Hindlimb muscle (tissue), 1 donor: ENCODE results near the gene TCERG1L. TPM values are rescaled to one million over a fixed set of nuclear protein-coding genes. Genes with fewer than 3 reads are reported as not detected.
"Not testable (repeated sequence)": the region's sequence is repeated elsewhere in the genome, so short reads cannot be mapped to it uniquely, and the experiment has no call there.

ENCODE experiments used
- DNase-seq: peaks from one replicate; pipeline ENCODE4 v3.0.0-alpha.2; 2013
- polyA plus RNA-seq: library from polyadenylated mRNA; unstranded; fragments of 120-200 nt; gene quantifications from one replicate; pipeline ENCODE4 v1.2.1, GENCODE V29; 2013; ENCODE audit not compliant: insufficient read length

Gene TCERG1L
- polyA plus RNA-seq, 1 donor: 0.36 TPM

DNA sequence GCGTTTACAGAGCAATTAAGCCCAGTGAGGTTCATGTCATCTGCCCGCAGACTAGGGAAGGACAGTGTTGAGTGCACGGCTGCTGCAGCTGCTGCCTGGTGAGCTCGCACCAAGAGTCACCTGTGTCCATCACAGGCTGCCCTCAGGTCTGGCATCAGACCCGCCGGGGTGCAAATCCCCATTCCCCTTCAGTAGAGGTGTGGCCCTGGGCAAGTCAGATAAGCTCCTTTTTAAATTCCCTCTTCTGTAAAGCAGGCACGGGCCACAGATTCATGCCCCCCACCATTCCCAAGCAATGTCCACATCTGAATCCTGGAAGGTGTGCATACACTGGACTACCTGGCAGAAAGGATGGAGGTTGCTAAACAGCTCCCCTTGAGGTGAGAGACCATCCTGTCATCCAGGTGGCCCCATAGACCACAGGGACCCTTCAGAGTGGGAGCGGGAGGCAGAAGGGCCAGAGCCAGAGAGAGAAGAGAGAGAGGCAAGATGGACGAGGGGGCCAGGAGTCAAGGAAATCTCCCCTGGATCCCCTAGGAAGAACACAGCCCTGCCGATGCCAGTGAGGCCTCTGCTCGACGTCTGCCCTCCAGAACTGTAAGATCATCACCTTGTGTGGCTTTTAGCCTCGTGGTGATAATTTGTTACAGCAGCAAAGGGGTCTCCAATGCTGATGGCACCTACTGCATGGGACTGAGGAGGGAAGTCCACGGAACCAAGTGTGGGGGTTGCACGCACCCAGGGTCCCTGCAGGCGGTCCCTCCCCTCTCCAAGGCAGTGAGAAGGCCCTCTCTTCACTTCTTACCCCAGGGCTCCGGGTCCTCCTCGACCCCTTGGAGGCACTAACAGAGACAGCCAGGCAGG lies 168.8 kb downstream of the TCERG1L start:
- no peak for DNase-seq

DNA sequence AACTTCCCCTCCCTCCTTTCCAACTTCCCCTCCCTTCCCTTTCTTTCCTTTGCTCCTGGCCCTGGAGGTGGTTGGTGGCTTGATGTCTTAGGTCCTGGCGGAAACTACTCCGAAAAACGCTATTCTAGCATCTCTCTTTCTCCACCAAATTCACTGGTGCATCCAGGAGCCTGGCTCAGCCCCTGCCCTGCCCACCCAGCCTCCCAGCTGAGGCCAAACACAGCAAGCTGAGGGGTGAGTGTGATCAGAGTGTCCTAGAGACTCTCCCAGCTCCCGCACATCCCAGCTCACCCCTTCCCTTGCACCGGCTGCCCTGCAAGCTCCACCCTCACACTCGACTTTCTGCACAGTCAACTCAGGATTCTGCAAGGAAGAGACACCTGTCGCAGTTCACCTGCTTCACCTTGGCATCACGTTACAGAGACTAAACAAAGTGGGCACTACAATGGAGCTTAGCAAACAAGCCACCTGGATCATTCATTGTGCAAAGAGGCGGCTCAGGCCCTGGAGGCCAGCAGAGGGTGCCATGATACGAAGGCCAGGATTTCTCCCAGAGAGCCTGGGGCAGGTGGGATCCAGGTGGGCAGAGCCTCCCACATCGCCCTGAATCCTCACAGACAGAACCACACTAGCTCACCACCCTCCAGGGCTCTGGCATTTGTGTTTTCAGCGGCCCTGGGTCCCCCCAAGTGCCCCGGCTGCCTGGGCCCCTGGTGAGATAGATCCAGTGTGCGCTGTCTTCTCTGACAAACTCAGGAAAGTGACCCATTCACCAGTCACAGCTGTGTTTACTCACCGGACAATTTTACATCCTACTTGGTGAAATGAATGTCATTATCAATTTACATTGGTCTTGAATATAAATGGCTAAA lies 169.6 kb downstream of the TCERG1L start:
- no peak for DNase-seq

DNA sequence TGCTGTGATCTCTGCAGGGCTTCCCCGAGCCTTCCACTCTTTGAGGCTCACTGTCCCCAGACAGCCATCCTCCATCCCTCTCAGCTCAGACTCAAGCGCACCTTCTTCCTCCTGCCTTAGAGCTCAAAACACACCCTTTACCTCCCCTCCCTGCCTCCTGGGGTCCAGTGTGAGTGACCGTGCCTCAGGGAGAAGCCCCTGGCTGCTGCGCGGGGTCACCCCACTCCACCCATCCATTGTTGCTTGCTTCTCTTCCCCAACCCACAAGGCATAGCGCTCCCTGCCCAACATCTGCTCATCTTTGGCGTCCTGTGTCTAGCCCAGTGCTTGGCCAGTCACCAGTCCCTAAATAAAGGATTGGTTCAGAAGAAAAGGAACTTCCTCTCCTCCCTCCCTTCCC lies 170.3 kb downstream of the TCERG1L start:
- no peak for DNase-seq

DNA sequence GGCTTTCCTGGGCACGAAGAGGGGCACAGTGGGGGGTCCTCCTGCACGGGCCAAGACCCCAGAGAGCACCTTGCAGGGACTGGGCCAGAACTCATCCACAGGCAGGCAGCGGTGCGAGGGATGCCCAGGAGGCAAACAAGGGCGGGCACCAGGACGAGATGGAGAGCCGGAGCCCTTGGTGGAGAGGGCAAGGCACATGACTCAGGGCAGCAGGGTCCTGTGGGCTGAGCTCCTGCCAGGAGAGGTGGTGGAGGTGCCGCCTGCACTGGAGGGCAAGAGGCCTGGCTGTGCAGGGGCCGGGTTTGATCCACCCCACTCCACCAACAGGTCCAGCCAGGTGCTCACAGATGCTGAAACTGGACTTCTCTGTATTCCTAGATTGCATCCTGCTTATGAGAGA lies 170.9 kb downstream of the TCERG1L start:
- DNase-seq: no peak

DNA sequence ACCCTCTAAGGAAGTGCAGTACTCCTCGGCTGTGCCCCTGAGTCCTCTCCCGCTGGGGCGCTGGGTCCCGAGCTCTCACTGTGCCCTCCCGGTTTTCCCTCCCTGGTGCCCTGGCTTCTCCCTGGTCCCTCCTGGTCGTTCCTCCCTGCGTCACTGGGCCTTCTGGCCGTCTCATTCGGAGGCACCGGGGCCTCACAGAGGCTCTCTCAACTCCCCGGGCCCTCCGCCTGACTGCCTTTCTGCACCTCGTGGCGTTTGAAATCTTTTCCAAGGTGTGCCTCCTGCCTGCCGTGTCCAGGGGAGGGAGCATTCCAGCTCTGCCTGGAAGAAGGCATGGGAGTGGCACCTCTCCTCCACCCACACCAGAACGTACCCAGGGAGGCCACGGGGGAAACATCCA lies 174.3 kb downstream of the TCERG1L start:
- no peak for DNase-seq

DNA sequence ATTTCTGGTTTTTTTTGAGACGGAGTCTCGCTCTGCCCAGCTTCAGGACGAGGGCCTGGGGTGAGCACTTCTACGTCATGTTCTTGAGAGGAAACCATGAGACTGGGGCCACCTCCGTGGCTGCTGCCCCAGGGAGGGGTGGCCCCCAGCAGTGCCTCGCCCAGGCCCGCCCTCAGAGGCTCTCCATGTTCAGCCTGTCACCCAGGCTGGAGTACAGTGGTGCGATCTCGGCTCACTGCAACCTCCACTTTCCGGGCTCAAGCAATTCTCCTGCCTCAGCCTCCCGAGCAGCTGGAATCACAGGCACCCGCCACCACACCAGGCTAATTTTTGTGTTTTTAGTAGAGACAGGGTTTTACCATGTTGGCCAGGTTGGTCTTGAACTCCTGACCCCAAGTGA lies 175.2 kb downstream of the TCERG1L start:
- not testable (repeated sequence) for DNase-seq

DNA sequence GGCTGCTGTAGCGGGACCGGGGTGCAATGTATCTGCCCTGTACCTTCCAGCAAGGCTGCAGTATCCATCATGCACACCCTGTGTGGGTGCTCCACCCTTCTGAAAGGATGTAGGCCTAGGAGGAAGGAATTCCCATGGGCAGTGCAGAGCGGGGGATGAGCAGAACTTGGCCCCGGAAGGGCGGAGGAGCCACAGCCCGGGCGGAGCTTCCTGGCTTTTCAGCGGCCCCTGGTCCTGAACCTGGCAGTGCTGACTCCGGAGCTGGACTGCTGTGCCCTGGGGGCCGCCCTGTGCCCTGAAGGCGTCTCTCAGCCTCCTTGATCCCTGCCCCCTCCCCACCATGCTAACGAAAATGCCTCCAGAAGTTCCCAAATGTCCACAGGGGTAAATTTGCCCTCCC lies 175.8 kb downstream of the TCERG1L start:
- no peak for DNase-seq

DNA sequence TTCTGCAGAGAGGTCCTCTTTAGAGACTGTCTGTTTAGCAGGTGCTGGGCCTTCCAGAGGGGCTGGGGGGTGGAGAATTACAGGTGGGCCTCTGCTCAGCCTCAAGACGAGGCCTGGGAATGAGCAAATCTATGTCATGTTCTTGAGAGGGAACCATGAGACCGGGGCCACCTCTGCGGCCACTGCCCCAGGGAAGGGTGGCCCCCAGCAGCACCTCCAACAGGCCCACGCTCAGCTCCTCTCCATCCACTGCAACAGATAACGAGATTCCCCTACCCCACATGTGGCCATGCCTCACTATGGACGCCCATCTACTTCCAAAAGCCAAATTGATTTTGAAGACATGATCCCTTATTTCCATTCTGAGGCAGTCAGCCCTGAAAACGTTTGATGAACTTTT lies 176.9 kb downstream of the TCERG1L start:
- no peak for DNase-seq

DNA sequence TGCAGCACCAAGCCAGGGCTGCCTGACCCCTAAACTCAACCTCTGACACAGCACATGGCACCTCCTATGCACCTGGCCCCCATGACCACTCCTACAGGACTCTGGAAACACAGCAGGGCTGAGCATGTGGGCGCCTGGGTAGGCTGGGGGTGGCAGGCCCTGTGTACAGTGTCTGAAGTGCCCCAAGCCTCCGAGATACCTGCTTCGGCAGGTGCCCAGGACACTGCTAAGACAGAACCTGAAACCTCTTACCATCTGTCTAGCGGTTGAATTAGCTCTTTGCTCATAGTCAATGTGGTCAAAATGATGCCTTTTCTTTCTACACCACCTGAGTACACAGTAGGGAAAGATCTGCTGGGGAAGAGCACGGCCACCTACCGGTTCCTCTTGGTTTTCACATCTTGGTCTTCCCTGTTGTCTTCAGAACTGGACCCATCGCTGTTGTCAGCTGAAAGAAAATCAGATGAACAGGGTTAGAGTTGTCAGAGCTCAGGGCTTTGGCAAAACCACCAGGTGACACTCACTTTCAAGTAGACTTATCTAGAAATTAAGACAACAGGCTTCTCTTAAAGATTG lies 177.4 kb downstream of the TCERG1L start:
- no peak for DNase-seq

DNA sequence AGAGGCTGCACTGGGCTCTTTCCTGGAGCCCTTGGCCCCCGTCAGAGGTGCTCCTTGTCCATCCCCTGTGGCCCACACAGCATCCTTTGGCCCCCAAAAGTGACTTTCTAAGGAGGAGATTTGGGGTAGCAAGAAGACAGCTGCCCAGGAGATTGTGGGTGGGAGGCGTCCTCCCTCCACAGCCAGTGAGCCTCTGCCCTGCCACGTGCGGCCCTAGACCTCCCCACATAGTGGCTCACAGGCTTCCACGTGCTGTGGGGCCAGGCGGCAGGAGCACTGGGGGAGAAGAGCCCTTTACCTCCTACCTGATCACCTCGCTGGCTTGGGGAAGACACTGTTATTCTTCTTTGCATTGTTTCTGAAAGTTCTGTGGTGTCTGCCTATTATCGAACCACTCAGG lies 178.8 kb downstream of the TCERG1L start:
- no peak for DNase-seq

DNA sequence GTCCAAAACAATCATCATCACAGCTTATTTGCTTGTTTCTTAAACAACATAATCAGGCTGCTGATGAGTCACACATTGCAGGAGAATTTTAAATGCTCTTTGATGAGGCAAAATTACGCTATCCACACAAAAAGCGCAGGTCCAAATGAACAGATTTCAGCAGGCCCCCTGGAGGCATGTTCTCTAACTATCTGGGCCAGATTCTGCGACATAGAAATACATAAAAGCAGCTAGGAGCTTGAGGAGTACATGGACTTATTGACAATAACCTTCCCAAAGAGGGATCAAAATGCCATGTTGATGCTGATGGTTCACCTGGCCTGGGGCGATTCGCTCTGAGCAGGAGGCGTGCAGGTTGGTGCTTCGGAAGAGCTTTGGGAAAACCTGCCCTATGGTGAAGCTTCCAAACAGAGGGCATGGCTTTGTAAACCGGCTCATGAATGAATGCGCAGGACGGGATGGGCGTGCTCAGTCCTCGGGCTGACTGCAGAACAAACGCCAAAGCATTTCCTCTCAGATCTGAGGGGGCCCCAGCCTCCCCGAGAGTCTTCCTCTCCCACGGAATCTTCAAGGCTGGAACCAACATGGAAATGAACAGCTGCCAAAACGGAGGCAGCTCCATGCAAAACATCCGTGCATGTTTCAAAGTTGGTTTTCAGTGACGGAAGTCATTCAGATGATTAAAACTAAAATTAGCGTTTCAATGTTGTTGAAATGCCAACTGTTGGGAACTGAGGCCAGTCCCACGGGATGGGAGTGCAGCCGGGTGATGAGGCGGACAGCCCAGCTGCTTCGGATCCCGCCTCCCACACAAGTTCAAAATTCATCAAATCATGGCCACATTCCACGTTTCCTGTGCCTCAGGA lies 179.6 kb downstream of the TCERG1L start:
- DNase-seq: peak; percentile 63

DNA sequence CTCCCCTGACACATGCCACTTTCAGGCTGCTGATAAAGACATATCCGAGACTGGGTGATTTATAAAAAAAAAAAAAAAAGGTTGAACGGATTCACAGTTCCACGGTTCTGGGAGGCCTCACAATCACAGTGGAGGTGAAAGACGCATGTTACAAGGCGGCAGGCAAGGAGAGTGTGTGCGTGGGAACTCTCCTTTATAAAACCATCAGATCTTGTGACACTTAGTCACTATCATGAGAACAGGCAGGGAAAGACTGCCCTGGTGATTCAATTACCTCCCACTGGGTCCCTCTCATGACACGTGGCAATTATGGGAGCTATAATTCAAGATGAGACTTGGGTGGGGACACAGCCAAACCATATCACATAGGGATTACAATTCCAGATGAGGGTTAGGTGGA lies 181.5 kb downstream of the TCERG1L start:
- DNase-seq: no peak

DNA sequence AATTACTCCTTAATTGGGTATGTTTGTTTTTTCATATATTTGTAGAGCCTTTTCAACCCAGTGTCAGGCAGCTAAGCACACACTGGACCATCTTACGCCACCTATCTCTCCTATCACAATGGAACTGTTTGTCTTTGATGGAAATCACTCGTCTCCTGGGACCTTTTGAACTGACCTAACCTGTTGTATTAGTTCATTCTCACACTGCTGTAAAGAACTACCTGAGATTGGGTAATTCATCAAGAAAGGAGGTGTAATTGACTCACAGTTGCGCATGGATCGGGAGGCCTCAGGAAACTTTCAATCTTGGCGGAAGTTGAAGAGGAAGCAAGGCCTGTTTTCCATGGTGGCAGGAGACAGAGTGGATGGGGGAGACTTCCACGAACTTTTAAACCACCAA lies 182.0 kb downstream of the TCERG1L start:
- DNase-seq: no peak

DNA sequence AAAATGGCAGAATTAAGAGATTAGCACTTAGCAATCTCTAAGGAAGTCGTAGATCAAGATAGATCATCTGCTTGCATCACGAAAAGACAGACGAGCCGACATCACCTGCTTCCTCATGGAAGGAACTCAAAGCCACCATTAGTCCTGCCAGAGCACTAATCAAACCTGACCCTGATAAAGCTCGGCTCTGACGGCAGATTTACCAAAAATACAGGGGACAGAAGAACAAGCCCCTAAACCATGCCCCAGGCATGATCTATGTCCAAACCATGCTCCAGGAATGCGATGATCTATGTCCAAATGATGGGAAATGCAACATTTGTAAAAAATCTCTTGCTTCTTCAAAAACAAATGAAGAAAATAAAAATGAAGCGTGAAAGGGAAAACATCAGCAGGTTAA lies 182.8 kb downstream of the TCERG1L start:
- DNase-seq: no peak

DNA sequence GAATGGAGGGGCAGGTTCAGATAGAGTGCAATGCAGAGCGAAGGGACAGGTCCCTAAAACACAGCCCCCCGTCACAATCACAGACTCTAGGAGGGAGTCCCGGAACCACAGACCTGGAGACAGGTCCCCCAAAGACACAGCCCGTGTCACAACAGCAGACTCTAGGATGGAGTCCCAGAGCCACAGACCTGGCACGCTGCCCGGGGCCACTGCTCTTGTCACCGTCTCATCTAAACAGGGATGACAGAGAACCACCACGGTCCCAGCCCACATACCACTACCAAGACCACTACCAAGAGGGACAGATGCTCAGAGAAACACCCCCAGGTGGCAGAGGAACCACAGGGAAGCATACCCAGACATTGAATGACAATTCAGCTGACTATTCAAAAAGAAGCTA lies 183.9 kb downstream of the TCERG1L start:
- DNase-seq: no peak

DNA sequence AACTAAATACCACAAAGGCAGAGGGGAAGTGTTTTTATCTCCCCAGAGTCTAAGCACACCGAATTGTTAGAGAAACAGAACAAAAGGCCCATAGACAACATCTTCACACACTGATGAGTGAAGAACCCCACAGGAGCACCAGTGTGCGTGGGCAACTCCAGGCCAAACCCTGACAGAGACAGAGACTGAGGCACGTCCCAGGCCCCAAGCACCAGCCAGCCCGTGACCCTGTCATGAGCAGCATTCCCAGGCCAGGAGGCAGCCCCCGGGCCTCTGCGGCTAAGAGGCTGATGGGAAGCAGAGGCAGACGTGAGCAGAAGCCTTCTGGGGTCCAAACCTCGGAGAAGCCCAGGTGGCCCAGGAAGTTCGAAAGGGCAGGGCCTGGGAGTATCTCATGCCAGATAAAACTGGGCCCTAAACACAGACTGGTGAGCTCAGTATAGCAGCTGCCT lies 184.4 kb downstream of the TCERG1L start:
- DNase-seq: no peak

DNA sequence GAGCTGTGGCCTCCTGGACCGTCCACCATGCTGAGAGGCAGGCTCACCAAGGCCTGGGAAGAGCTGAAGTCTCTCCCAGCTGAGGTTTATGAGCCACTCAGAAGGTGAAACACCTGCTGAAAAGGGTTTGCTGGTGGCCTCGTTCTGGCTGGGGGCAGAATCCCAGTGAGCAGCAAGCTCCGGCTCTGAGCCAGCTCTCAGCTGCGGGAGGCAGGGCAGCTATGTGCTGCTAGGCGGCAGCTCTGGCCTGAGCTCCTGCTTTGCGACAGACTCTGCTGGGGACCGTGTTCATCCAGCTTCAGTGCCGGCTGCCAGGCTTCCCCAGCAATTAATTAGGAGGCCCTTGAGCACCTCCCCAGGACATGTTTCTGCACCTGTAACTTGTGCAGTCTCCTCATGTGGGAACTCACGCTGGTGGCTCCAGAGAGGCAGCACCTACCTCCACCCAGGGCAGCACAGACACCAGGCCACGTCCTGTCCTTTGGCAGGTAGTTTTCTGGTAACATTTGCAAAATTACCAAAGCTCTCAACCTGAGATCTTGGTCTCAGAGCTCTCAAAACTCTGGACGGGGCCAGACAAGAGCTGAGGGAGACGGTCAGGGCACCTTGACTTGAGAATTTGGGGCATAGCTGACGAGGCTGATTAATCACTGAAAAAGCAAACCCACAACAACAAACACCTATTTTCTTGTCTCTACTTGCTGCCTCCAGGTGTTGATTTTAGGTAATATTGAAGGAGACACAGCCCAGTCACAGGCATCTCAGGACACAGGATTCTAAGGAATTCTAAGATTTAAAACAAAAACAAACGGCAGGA lies 185.0 kb downstream of the TCERG1L start:
- no peak for DNase-seq

DNA sequence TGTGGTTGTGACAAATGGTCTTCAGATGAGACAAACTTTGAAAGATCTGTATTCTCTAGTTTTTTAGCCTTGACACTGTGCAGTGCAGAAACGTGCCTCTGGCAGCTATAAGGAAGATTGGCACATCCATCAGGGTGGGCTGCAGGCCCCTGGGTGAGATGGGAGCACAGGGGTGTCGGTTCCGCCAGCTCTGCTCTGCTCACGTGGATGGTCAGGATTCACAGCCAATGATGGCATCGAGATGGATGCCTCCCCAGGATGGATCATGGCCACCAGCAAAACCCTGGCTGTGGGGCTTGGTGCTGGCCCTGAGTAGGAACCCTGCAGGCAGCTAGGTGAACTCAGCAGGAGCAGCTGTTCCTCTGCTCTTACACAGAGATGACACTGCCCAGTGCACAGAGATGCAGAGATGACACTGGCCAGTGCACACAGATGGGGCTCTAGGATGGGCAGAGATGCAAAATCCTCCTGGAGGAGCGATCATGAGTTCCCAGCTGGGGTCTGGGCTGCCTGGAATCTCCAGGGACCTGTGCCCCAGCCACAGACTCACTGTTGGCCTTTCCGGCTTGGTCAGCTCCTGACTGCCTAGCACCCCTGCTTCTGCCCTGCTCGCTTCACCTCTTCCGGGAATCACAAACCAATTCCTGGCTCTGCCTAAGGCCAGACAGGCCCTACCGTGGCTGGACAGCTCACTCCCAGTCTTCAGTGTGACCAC lies 185.9 kb downstream of the TCERG1L start:
- DNase-seq: no peak

DNA sequence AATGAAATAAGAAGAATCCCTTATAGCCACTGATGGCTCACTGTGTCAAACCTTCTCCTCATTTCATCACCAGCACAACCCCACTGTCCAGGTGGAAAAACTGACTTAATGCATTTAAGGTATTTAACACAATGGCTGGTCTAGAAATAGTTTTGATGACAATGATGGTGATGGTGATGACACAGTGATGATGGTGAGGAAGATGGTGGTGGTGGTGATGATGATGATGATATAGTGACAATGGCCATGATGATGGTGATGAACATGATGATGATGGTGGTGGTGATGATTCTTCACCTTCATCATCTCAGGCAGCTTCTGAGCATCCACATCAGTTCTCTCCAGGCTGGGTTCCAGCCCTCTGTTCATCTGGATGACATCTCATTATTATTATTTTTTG lies 186.6 kb downstream of the TCERG1L start:
- DNase-seq: no peak

DNA sequence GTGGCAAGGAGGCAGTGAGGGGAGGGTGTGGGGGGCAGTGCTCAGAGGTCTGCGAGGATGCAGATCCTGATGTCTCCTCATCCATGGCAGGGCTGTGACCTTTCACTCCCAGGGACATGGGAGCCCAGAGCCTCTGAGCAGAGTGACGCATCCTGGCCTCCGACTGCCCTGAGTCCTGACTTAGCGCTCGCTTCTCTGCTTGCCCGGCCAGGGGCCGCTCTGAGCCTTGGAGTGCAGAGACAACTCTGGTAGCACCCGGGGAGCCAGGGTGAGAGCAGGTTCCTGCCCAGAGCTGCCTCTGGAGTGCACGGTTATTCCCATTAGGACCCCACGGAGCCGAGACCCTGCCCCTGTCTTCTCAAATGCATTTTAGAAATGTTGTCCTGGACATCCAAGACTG lies 188.0 kb downstream of the TCERG1L start:
- no peak for DNase-seq
